Kidney capillary endothelial cell (primary cell): ENCODE data around the gene MTUS2.

ENCODE experiments used
- DNase-seq: peaks from one replicate; pipeline ENCODE4 v3.0.0-alpha.2; 2018; ENCODE audit warnings: low spot score

The MTUS2 gene

DNA sequence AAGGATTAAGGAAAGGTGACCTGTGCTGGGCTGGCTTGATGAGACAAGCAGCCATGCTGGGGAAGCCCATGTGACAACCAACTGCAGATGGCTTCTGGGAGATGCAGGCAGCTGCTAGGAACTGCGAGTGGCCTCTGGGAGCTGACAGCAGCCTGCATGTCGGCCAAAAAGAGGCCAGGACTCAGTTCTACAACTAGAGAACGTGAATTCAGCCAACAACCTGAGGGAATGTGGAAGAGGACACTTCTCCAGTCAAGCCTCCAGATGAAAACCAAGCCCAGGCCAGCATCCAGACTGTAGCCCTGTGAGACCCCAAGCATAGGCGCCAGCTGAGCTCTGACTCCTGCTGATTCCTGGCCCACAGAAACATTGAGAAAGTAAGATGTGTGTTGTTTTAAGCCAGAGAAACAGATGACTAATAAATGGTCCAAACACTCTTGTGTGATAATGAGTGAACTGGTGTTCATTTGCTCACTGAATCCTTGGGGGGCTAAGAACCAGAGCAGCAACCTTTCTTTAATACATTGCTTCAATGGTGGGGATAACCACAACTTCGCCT is 730.4 kb downstream of the MTUS2 start:
- DNase-seq: no peak

DNA sequence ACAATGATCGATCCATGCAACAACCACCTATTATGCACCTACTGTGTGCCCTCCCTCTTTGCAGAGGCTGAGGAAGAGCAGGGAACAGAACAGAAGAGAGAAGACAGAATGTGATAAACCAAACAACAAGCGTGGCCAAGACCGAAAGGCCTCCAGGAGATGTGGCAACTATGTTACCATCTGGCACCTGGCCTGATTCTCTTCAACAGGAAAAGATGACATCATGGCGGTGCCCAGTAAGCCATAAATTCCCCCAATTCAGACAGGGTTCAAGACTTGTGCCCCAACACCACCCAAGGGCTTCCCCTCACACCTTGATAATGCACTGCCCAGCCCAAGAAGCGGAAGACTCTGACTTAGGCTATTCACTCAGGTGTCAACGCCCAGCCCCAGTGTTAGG is 731.1 kb downstream of the MTUS2 start:
- DNase-seq: no peak
